AG09319 (cell line): Measurements from ENCODE around the gene EXOC2.

Experiments
- DNase-seq: peaks from one replicate; pipeline ENCODE4 v3.0.0-alpha.2; 2010; ENCODE audit warnings: low read depth; ENCODE audit errors: extremely low read depth
- TF ChIP-seq, protein P1 (sequence below): IDR thresholded peaks from 2 replicates; pipeline ENCODE4 v1.5.1; 2011; ENCODE audit warnings: low read depth, mild to moderate bottlenecking, inconsistent platforms, low read length, moderate library complexity

Gene EXOC2

GRCh38 chr6:505374-505773 is 187.6 kb downstream of the EXOC2 start:
- TF ChIP-seq, protein P1, sequence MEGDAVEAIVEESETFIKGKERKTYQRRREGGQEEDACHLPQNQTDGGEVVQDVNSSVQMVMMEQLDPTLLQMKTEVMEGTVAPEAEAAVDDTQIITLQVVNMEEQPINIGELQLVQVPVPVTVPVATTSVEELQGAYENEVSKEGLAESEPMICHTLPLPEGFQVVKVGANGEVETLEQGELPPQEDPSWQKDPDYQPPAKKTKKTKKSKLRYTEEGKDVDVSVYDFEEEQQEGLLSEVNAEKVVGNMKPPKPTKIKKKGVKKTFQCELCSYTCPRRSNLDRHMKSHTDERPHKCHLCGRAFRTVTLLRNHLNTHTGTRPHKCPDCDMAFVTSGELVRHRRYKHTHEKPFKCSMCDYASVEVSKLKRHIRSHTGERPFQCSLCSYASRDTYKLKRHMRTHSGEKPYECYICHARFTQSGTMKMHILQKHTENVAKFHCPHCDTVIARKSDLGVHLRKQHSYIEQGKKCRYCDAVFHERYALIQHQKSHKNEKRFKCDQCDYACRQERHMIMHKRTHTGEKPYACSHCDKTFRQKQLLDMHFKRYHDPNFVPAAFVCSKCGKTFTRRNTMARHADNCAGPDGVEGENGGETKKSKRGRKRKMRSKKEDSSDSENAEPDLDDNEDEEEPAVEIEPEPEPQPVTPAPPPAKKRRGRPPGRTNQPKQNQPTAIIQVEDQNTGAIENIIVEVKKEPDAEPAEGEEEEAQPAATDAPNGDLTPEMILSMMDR, result no peak
- DNase-seq, result no peak

- TF ChIP-seq, protein P1, result no peak
- DNase-seq, result no peak
Measured at GRCh38 chr6:504446-504980, 188.4 kb downstream of the EXOC2 start.

- no peak for DNase-seq
- TF ChIP-seq, protein P1, result no peak
Measured at GRCh38 chr6:503610-504362, 189.2 kb downstream of the EXOC2 start.

DNA sequence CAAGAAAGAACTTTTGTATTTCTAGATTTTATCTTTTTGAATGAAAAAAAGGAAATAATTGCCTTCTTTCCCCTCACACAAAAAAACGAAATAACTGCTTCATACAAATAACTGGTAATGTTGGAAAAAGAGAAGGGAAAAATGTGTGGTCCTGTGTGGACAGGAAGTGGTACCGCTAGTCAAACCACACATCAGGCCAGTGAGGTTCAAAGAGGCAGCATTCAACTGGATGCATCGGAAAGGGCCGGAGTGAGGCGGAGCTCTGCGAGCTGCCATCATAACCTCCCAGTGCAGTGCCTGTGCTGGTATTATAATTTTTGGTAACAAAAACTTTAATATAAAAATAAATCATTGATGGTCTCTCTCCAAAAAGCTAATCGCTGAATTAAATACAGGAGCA is 190.2 kb downstream of the EXOC2 start:
- TF ChIP-seq, protein P1, result no peak
- DNase-seq, result no peak

GRCh38 chr6:501891-502601 is 190.9 kb downstream of the EXOC2 start:
- TF ChIP-seq, protein P1, result no peak
- no peak for DNase-seq

DNA sequence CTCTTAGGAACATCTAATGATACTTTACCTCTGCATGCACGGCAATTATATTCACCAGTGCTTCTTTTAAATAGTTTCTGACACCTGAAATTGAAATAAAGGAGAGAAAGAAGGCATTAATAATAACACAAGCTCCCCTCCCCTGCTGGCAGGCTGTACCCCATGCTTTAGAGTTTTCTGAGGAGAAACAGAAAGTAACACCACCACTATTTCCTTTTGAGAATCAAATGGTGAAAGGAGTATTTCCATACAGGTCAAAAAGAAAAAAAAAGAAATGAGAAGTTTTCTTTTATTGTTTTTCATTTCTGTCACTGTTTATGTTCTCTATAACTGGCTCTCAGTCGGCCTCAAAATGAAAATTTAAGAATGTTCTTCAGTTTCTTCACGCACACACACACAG is 193.3 kb downstream of the EXOC2 start:
- TF ChIP-seq, protein P1, result no peak

DNA sequence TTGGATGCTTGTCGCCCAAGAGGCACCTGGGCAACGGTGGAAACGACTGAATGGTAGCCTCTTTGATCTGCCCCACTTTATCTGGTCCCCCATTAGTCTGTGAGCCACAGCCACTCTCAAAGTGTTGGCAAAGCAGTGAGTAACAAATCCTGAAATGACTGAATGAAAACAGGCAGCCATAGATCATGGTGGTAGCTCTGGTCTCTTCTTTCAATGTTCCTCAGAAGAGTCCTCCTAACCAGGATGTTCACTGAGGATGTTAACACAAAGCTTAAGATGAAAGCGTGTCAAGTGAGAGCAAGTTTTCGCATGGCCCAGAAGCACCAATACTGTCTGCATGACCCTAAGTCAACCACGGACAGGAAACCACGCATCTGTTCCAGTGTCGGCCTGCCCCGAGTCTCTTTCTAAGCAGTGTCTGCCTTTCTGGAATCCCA is 194.1 kb downstream of the EXOC2 start:
- TF ChIP-seq, protein P1, result no peak
- DNase-seq, result no peak

More for the DNA sequence above, 193.3 kb downstream of the EXOC2 start:
- DNase-seq, result no peak
